Endothelial cell of umbilical vein (primary cell): ENCODE data around the gene DPH1. TPM values are rescaled to one million over a fixed set of nuclear protein-coding genes. Genes with fewer than 3 reads are reported as not detected.

Source experiments
- BruUV-seq: library from RNA; stranded (reverse); fragments of 400-500 nt; replicated peaks from 2 replicates; lab custom pipeline; 2021; lab: Mats Ljungman, UMichigan
- CTCF ChIA-PET: fragments of 300-600, 350-600 bp; sonication (Branson Sonifier 250); formaldehyde crosslinking; loops from one replicate; lab custom pipeline; 2021; ENCODE audit warnings: antibody characterized with exemption, inconsistent platforms; lab: Charles Lee
- POLR2A ChIA-PET: fragments of 300-600, 350-600 bp; sonication (Branson Sonifier 250); formaldehyde crosslinking; loops from one replicate; lab custom pipeline; 2021; ENCODE audit warnings: antibody characterized with exemption, inconsistent platforms; lab: Charles Lee
- DNase-seq: peaks from one replicate; pipeline ENCODE4 v3.0.0-alpha.2; 2011; ENCODE audit warnings: low read depth, low spot score
- FAIRE-seq: peaks from 2 replicates; lab custom pipeline; 2011; peaks lifted over from hg19 to GRCh38; lab: Jason Lieb, UNC
- H2AFZ ChIP-seq: 2 replicates; pipeline ENCODE4 v1.6.0; 2012; ENCODE audit warnings: low read depth, low read length, control low read depth, inconsistent platforms
- H3K27ac ChIP-seq: 2 replicates; pipeline ENCODE4 v1.5.1; 2011; ENCODE audit warnings: low read depth, mild to moderate bottlenecking, control low read depth, low read length, moderate library complexity; ENCODE audit not compliant: insufficient read depth
- H3K27me3 ChIP-seq, 2 experiments: 2 replicates each; pipeline versions ENCODE4 v1.6.0 to v1.6.1; 2011; ENCODE audit warnings: low read length in 2 of 2, mixed read lengths in 1 of 2; ENCODE audit not compliant: control insufficient read depth in 2 of 2, insufficient read depth in 2 of 2
- H3K36me3 ChIP-seq, 2 experiments: 2 replicates in 1 of 2; 3 replicates in 1 of 2; pipeline ENCODE4 v1.5.1; 2011; ENCODE audit warnings: low read length in 2 of 2, mild to moderate bottlenecking in 1 of 2, moderate library complexity in 1 of 2; ENCODE audit not compliant: control insufficient read depth in 2 of 2, insufficient read depth in 2 of 2; ENCODE audit errors: extremely low read depth in 1 of 2
- H3K4me1 ChIP-seq: 3 replicates; pipeline ENCODE4 v1.5.1; 2011; ENCODE audit warnings: mild to moderate bottlenecking, low read length; ENCODE audit not compliant: control insufficient read depth, insufficient read depth; ENCODE audit errors: extremely low read depth
- H3K4me2 ChIP-seq: 2 replicates; pipeline ENCODE4 v1.6.1; 2011; ENCODE audit warnings: low read length, control low read depth, mixed read lengths; ENCODE audit not compliant: insufficient read depth
- H3K4me3 ChIP-seq, 3 experiments: fragments of 200-600 bp in 1 of 3; sonication (generic), shearing (Covaris generic) in 1 of 3; replicated peaks in 1 of 3; 2 replicates each; pipeline ENCODE4 v1.5.1; 2011 to 2016; ENCODE audit warnings: control low read depth in 3 of 3, low read length in 3 of 3, mild to moderate bottlenecking in 2 of 3, inconsistent platforms in 1 of 3, low read depth in 1 of 3, moderate library complexity in 1 of 3; ENCODE audit not compliant: insufficient read depth in 1 of 3
- H3K79me2 ChIP-seq: 2 replicates; pipeline ENCODE4 v1.6.0; 2012; ENCODE audit warnings: low read length, inconsistent platforms; ENCODE audit not compliant: control insufficient read depth, insufficient read depth
- H3K9ac ChIP-seq: replicated peaks from 2 replicates; pipeline ENCODE3; 2011; ENCODE audit warnings: low read length, control low read depth; ENCODE audit not compliant: insufficient read depth; ENCODE audit errors: extremely low read depth
- H3K9me1 ChIP-seq: replicated peaks from 3 replicates; pipeline ENCODE4 v1.6.0; 2011; ENCODE audit warnings: mild to moderate bottlenecking, low read length; ENCODE audit not compliant: control insufficient read depth, insufficient read depth; ENCODE audit errors: extremely low read depth
- H3K9me3 ChIP-seq: replicated peaks from 2 replicates; pipeline ENCODE4 v1.5.1; 2012; ENCODE audit warnings: low read length, inconsistent platforms; ENCODE audit not compliant: control insufficient read depth, insufficient read depth
- H4K20me1 ChIP-seq: replicated peaks from 2 replicates; pipeline ENCODE3; 2011; ENCODE audit warnings: mild to moderate bottlenecking, low read length; ENCODE audit not compliant: control insufficient read depth, insufficient read depth; ENCODE audit errors: extremely low read depth
- EZH2 ChIP-seq: IDR thresholded peaks from 2 replicates; pipeline ENCODE4 v1.6.1; 2012; ENCODE audit warnings: borderline replicate concordance, low read depth, mild to moderate bottlenecking, moderate library complexity, low read length, inconsistent platforms; ENCODE audit not compliant: severe bottlenecking
- FOS ChIP-seq: IDR thresholded peaks from 2 replicates; pipeline ENCODE4 v1.6.1; 2011; ENCODE audit warnings: mild to moderate bottlenecking, low read length, moderate library complexity, borderline replicate concordance; ENCODE audit not compliant: insufficient read depth
- GATA2 ChIP-seq: IDR thresholded peaks from 2 replicates; pipeline ENCODE4 v1.7.0; 2011; ENCODE audit warnings: low read depth, mild to moderate bottlenecking, moderate library complexity, mixed read lengths, low read length; ENCODE audit not compliant: insufficient read length, insufficient read depth
- JUN ChIP-seq: IDR thresholded peaks from 2 replicates; pipeline ENCODE4 v1.6.1; 2011; ENCODE audit warnings: borderline replicate concordance, low read depth; ENCODE audit not compliant: insufficient read length, insufficient read depth
- MYC ChIP-seq: IDR thresholded peaks from one replicate; pipeline ENCODE4 v1.6.1; 2011; ENCODE audit warnings: mild to moderate bottlenecking, low read depth, low read length
- POLR2A ChIP-seq: IDR thresholded peaks from 2 replicates; pipeline ENCODE4 v1.6.1; 2012; ENCODE audit warnings: low read depth, mild to moderate bottlenecking, control low read depth, low read length
- POLR2AphosphoS5 ChIP-seq: IDR thresholded peaks from 2 replicates; pipeline ENCODE4 v1.6.1; 2012; ENCODE audit warnings: low read depth, mild to moderate bottlenecking, control low read depth, low read length, moderate library complexity; ENCODE audit not compliant: insufficient read depth
- dilution Hi-C: fragments of 300-500 bp; cut with MboI; formaldehyde crosslinking; loops from one replicate; pipeline ENCODE4 v1.15.0; 2019; ENCODE audit warnings: low sequenced_read_pairs; ENCODE audit not compliant: extremely low pct_ligation_motif_present
- intact Hi-C: fragments of 100-400 bp; cut with micrococcal nuclease; formaldehyde crosslinking; loops from one replicate; pipeline ENCODE4 v1.10.0; 2022
- polyA plus RNA-seq, 4 experiments: library from polyadenylated mRNA; depleted of rRNA in 3 of 4; stranded (reverse) in 3 of 4; unstranded in 1 of 4; fragments of >200 nt; gene quantifications; 2 replicates each; pipeline versions ENCODE4 v1.2.1 to v1.2.3, GENCODE V29; 2011 to 2012; ENCODE audit warnings: missing spikeins in 1 of 4
- total RNA-seq: library from RNA; stranded (reverse); gene quantifications from 2 replicates; pipeline ENCODE4 v1.2.3, GENCODE V29; 2021
- TF ChIP-seq, protein P1 (sequence below), 2 donors: IDR thresholded peaks; 1 replicate in 1 of 2; 2 replicates in 1 of 2; pipeline ENCODE4 v1.5.1; 2011; ENCODE audit warnings: low read length in 2 of 2, mild to moderate bottlenecking in 2 of 2, moderate library complexity in 2 of 2, control low read depth in 1 of 2, inconsistent platforms in 1 of 2, low read depth in 1 of 2; ENCODE audit not compliant: insufficient read depth in 1 of 2; ENCODE audit errors: extremely low read depth in 1 of 2
- TF ChIP-seq, protein P2 (sequence below): IDR thresholded peaks from 2 replicates; pipeline ENCODE4 v1.6.1; 2011; ENCODE audit not compliant: insufficient read depth, insufficient read length

The DPH1 gene
- total and polyA plus RNA-seq, 2 donors (not counting 3 experiments of a cell fraction or from before 2014, with no cell fraction given), result 37.8 to 45.6 TPM

DNA sequence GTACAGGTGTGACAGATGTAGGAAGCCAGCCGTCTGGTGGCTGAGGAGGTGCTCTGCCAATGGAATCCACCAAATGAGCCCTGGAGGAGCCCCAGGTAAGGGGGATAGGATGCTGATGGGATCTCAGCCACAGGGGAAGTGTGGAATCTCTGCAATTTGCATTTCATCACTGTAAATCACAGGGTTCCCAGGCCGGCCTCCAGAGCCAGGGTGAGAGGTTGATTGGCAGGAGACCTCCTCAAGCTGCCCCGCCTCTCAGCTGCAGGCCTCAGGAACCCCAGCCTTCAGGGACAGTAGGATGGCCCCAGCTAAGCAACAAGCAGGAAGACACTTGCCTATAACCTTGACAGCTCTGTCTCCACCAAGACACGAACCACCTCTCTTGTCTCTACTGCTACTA lies 44.3 kb upstream of the DPH1 start:
- Histone ChIP-seq H3K9ac (no peak overlapping the region), H3K9me3 (no peaks in the 10 kb centered on the region), H4K20me1 (no peaks in the 10 kb centered on the region), H3K4me2 (no peak overlapping the region), H3K79me2 (no peaks in the 10 kb centered on the region), H3K4me1 (no peaks in the 10 kb centered on the region), H3K9me1 (no peaks in the 10 kb centered on the region), H2AFZ (no peak overlapping the region), H3K27me3 (no peaks in the 10 kb centered on the region), H3K36me3 (no peaks in the 10 kb centered on the region), H3K4me3 (no peak overlapping the region), H3K27ac (no peak overlapping the region)
- TF ChIP-seq POLR2AphosphoS5 (no peak), POLR2A (no peak), FOS (no peak), MYC (no peak), EZH2 (no peak), JUN (no peak), GATA2 (no peak)
- TF ChIP-seq, protein P1, sequence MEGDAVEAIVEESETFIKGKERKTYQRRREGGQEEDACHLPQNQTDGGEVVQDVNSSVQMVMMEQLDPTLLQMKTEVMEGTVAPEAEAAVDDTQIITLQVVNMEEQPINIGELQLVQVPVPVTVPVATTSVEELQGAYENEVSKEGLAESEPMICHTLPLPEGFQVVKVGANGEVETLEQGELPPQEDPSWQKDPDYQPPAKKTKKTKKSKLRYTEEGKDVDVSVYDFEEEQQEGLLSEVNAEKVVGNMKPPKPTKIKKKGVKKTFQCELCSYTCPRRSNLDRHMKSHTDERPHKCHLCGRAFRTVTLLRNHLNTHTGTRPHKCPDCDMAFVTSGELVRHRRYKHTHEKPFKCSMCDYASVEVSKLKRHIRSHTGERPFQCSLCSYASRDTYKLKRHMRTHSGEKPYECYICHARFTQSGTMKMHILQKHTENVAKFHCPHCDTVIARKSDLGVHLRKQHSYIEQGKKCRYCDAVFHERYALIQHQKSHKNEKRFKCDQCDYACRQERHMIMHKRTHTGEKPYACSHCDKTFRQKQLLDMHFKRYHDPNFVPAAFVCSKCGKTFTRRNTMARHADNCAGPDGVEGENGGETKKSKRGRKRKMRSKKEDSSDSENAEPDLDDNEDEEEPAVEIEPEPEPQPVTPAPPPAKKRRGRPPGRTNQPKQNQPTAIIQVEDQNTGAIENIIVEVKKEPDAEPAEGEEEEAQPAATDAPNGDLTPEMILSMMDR (IDR thresholded peaks at IDR 0.05; ENCODE audit: extremely low read depth in 1 of 2, insufficient read depth in 1 of 2, low read depth in 1 of 2, low read length in 2 of 2), result no peak
- TF ChIP-seq, protein P2, sequence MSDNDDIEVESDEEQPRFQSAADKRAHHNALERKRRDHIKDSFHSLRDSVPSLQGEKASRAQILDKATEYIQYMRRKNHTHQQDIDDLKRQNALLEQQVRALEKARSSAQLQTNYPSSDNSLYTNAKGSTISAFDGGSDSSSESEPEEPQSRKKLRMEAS, result no peak
- ChIA-PET POLR2A (no interaction called here), CTCF (interaction anchor here (0.6 kb wide), 1 partner anchor 171 kb away, joined by 3 read pairs; no protein-coding TSS in a partner anchor)
- dilution Hi-C loops, result no loop called here
- BruUV-seq, result no TSS peak
- intact Hi-C loops, result no loop called here
- DNase-seq, result no peak
- no peak for FAIRE-seq
